PC-3 (cell line): ENCODE data around the gene ADAMTS1.

Experiments used
- CTCF ChIP-seq: fragments of 300-600 bp; sonication (generic); conservative IDR thresholded peaks from 2 replicates; pipeline ENCODE4 v1.5.1; 2017; ENCODE audit warnings: antibody characterized with exemption, low read depth, mild to moderate bottlenecking, low read length
- EZH2 ChIP-seq: fragments of 300-600 bp; sonication (generic); IDR thresholded peaks from one replicate; pipeline ENCODE4 v1.6.1; 2017; ENCODE audit warnings: antibody characterized with exemption, mild to moderate bottlenecking, low read length; ENCODE audit not compliant: unreplicated experiment
- EZH2phosphoT487 ChIP-seq: fragments of 300-600 bp; sonication (generic); IDR thresholded peaks from 2 replicates; pipeline ENCODE4 v1.6.1; 2018; ENCODE audit warnings: mild to moderate bottlenecking, antibody characterized with exemption, low read length, borderline replicate concordance

GRCh38 chr21:26844258-26845065 is 747 bp downstream of the ADAMTS1 start:
- TF ChIP-seq EZH2 (no peak), CTCF (no peak; the same call in 1 of the 2 replicates), EZH2phosphoT487 (no peak)
